Tibial nerve (tissue), 4 donors: ENCODE measurements around the gene OFD1. TPM values are rescaled to one million over a fixed set of nuclear protein-coding genes. Genes with fewer than 3 reads are reported as not detected.
A peak's percentile ranks its signal among the peaks of the same experiment; 100 is the strongest.

Experiments used
- DNase-seq, 2 donors: peaks; one replicate each; pipeline ENCODE4 v3.0.0-alpha.2; 2019; ENCODE audit warnings: low spot score in 2 of 2
- H3K27ac ChIP-seq, 4 donors: fragments of 200-600 bp; sonication (generic) in 3 of 4; one replicate each; pipeline ENCODE4 v1.5.1; 2017 to 2019; ENCODE audit warnings: mild to moderate bottlenecking in 1 of 4
- H3K27me3 ChIP-seq, 2 donors: fragments of 200-600 bp; sonication (generic) in 1 of 2; one replicate each; pipeline versions ENCODE4 v1.5.1 to v1.6.0; 2017 to 2019
- H3K36me3 ChIP-seq, 3 donors: fragments of 200-600 bp; sonication (generic); one replicate each; pipeline ENCODE4 v1.5.1; 2018 to 2019
- H3K4me1 ChIP-seq, 4 donors: fragments of 200-600 bp; sonication (generic) in 3 of 4; one replicate each; pipeline ENCODE4 v1.5.1; 2017 to 2019
- H3K4me3 ChIP-seq, 4 donors: fragments of 200-600 bp; sonication (generic) in 3 of 4; one replicate each; pipeline ENCODE4 v1.5.1; 2017 to 2019; ENCODE audit warnings: mild to moderate bottlenecking in 1 of 4, moderate library complexity in 1 of 4
- H3K9me3 ChIP-seq, 4 donors: fragments of 200-600 bp; sonication (generic) in 3 of 4; one replicate each; pipeline ENCODE4 v1.5.1; 2017 to 2019
- CTCF ChIP-seq, 5 experiments: fragments of 200-600 bp in 3 of 5; fragments of 450-650 bp in 2 of 5; sonication (generic) in 3 of 5; IDR thresholded peaks; one replicate each; pipeline ENCODE4 v1.5.1; 2016 to 2019; ENCODE audit warnings: antibody characterized with exemption in 5 of 5, mild to moderate bottlenecking in 3 of 5, moderate library complexity in 2 of 5
- EP300 ChIP-seq, 2 donors: sonication (generic); formaldehyde crosslinking; IDR thresholded peaks; one replicate each; pipeline ENCODE4 v1.6.1; 2017; ENCODE audit warnings: antibody characterized with exemption in 2 of 2, mild to moderate bottlenecking in 1 of 2
- POLR2A ChIP-seq, 2 donors: fragments of 450-650 bp; IDR thresholded peaks; one replicate each; pipeline ENCODE4 v1.6.1; 2017; ENCODE audit warnings: antibody characterized with exemption in 2 of 2, mild to moderate bottlenecking in 2 of 2, moderate library complexity in 2 of 2
- WGBS, 2 donors: methylation state at CpG; one replicate each; pipeline ENCODE4 v1.1.5; 2018; 5-methylcytosine and 5-hydroxymethylcytosine counted together
- total RNA-seq, 4 donors: library from RNA; depleted of rRNA; stranded (reverse); fragments of >200 nt; gene quantifications; one replicate each; pipeline ENCODE4 v1.1.0, GENCODE V29; 2016

OFD1 gene
- total RNA-seq, 4 donors from 2014 or later: 14.7 to 38.1 (median 31.3) TPM

DNA sequence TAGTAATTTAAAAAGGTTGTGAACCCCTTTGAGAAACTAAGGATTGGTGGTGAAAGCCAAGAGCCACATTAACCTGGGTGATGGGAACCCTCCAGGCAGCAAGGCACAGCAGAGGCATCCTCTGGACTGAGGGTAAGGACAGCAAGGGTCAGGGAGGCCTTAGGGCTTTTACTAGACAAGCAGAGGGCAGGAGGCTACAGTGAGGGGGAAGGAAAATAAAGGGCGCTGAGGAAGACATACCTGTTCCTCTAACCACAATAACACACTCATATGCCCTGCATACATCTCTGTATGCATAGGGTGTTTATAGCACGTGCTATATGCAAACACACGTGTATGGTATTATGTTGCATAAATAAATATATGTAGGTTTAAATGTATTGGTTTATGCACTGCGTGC is 63.6 kb downstream of the OFD1 start:
- Histone ChIP-seq H3K27me3 (peaks cover 0 to 8% of the 10 kb centered on the region in 2 donors), H3K36me3 (no peaks in the 10 kb centered on the region), H3K9me3 (no peaks in the 10 kb centered on the region), H3K27ac (peak overlapping the region in 1 of 4 donors; percentile 28), H3K4me3 (no peak overlapping the region), H3K4me1 (no peaks in the 10 kb centered on the region)
- TF ChIP-seq POLR2A (IDR thresholded peaks at IDR 0.05): no peak
- no peak for DNase-seq
- 89 to 90% methylated on average over 2 to 4 of the region's 4 CpGs for WGBS, 2 donors

DNA sequence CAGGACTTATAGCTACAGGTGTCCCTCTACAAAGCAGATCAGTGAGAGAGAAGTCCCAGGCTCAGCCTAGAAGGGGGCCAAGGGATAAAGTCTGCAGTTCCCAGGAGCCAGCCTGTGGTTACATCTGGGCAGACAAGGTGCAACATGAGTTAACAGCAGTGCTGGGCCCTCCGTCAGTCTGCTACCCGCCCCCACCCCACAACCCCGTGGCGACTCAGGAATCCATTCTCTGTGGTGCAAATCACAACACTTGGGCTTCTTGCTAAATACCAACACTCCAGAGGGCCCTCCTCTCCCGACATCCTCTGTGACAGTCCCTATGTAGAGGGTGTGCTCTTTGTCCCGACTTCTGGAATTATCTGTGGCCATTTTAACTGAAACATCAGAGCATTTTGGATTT is 68.6 kb downstream of the OFD1 start:
- H3K27ac ChIP-seq: peak overlapping the region in 2 of 4 donors; percentile 57 to 69
- no peaks in the 10 kb centered on the region for H3K36me3 ChIP-seq
- H3K4me3 ChIP-seq: no peak overlapping the region
- 34 to 42% methylated on average over 2 to 6 of the region's 6 CpGs for WGBS, 2 donors
- no peak for DNase-seq
- H3K9me3 ChIP-seq: no peaks in the 10 kb centered on the region
- H3K27me3 ChIP-seq: peaks cover 0 to 4% of the 10 kb centered on the region in 2 donors
- H3K4me1 ChIP-seq: peaks cover 0 to 3% (median 0%) of the 10 kb centered on the region in 4 donors
- TF ChIP-seq POLR2A (IDR thresholded peaks at IDR 0.05) (no peak), CTCF (IDR thresholded peaks at IDR 0.05) (no peak), EP300 (IDR thresholded peaks at IDR 0.05) (no peak)

GRCh38 chrX:13805241-13805640 is 70.7 kb downstream of the OFD1 start:
- TF ChIP-seq CTCF (IDR thresholded peaks at IDR 0.05) (peak in 3 of 5 experiments; percentile 10 to 21 (median 11)), POLR2A (IDR thresholded peaks at IDR 0.05) (no peak)
- Histone ChIP-seq H3K36me3 (no peaks in the 10 kb centered on the region), H3K9me3 (no peaks in the 10 kb centered on the region), H3K27me3 (peaks cover 0 to 4% of the 10 kb centered on the region in 2 donors), H3K4me3 (no peak overlapping the region), H3K27ac (peak overlapping the region in 1 of 4 donors; percentile 20), H3K4me1 (peaks cover 0 to 3% (median 0%) of the 10 kb centered on the region in 4 donors)
- no peak for DNase-seq
- WGBS, 2 donors: 39 to 56% methylated on average over 2 of the region's 2 CpGs

DNA sequence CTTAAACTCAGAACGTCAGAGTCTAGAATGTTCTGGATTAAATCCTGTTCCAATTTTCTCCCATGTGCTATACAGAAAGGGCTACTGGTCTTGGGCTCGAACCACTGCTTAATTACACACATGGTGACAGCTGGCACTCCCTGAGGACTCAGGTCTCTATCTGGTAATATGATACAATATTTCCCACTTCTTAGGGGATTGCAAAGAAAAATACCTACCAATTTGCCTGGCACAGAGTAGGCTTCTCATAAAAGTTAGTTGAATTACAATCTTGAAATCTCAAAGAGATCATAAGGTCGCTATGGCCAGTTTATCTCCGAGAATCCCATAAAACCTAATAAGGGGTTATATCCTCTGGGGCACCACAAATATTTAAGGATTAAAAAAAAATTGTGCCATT is 73.7 kb downstream of the OFD1 start:
- H3K4me1 ChIP-seq: peaks cover 0 to 3% (median 0%) of the 10 kb centered on the region in 4 donors
- no peak for DNase-seq
- no peak for TF ChIP-seq POLR2A (IDR thresholded peaks at IDR 0.05)
- H3K27me3 ChIP-seq: no peaks in the 10 kb centered on the region
- H3K9me3 ChIP-seq: no peaks in the 10 kb centered on the region
- 41 to 73% methylated on average over 4 of the region's 4 CpGs for WGBS, 2 donors
- no peaks in the 10 kb centered on the region for H3K36me3 ChIP-seq
- H3K27ac ChIP-seq: peak overlapping the region in 2 of 4 donors; percentile 13 to 24
- no peak overlapping the region for H3K4me3 ChIP-seq

GRCh38 chrX:13808865-13809264 is 74.3 kb downstream of the OFD1 start:
- H3K27ac ChIP-seq: no peak overlapping the region
- H3K36me3 ChIP-seq: no peaks in the 10 kb centered on the region
- TF ChIP-seq CTCF (IDR thresholded peaks at IDR 0.05) (no peak), POLR2A (IDR thresholded peaks at IDR 0.05) (no peak), EP300 (IDR thresholded peaks at IDR 0.05) (no peak)

DNA sequence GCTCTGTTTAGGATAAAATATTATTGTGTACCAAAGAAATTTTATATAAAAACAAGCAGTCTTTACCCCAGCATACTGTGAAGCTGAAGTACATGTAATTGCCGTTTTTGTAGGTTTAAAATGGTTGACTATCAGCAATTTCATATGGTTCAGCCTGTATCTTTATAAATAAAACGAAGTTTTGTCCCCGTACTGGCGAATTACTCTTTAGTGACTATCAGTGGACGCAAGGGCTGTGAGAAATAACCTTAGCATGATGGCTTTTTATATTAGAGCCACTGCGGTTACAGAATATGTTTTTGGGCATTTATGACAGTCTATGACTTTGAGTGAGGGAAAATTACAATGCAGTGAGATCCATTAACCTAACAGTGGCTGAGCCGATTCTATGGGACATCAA is 81.1 kb downstream of the OFD1 start:
- Histone ChIP-seq H3K27ac (peak overlapping the region; percentile 53 to 82 (median 66)), H3K27me3 (peaks cover 0 to 13% of the 10 kb centered on the region in 2 donors), H3K4me3 (peak overlapping the region in 2 of 4 donors; percentile 22 to 41), H3K36me3 (no peaks in the 10 kb centered on the region), H3K9me3 (no peaks in the 10 kb centered on the region), H3K4me1 (no peaks in the 10 kb centered on the region)
- TF ChIP-seq POLR2A (IDR thresholded peaks at IDR 0.05): no peak
- no peak for TF ChIP-seq CTCF (IDR thresholded peaks at IDR 0.05)
- TF ChIP-seq EP300 (IDR thresholded peaks at IDR 0.05): no peak
- no peak for DNase-seq
- WGBS, 2 donors: 57 to 73% methylated on average over 7 of the region's 7 CpGs

More at GRCh38 chrX:13808865-13809264, 74.3 kb downstream of the OFD1 start:
- H3K27me3 ChIP-seq: no peaks in the 10 kb centered on the region
- H3K4me1 ChIP-seq: peaks cover 0 to 3% (median 0%) of the 10 kb centered on the region in 4 donors
- no peak for DNase-seq
- no peaks in the 10 kb centered on the region for H3K9me3 ChIP-seq
- H3K4me3 ChIP-seq: no peak overlapping the region
